Activated CD8-positive, alpha-beta memory T cell treated with anti-CD3 and anti-CD28 coated beads for 36 hours (primary cell): ENCODE data around the gene PBRM1. TPM values are rescaled to one million over a fixed set of nuclear protein-coding genes. Genes with fewer than 3 reads are reported as not detected.
"Not testable (repeated sequence)": the region's sequence is repeated elsewhere in the genome, so short reads cannot be mapped to it uniquely, and the experiment has no call there.

Source experiments
- CTCF ChIA-PET: fragments of 350-600 bp; sonication (Branson Sonifier 250); formaldehyde crosslinking; loops from one replicate; lab custom pipeline; 2021; ENCODE audit warnings: antibody characterized with exemption; lab: Charles Lee
- POLR2A ChIA-PET: fragments of 350-600 bp; sonication (Branson Sonifier 250); formaldehyde crosslinking; loops from one replicate; lab custom pipeline; 2021; ENCODE audit warnings: antibody characterized with exemption; lab: Charles Lee
- total RNA-seq, 2 experiments: library from RNA; stranded (reverse); gene quantifications; one replicate each; pipeline ENCODE4 v1.2.3, GENCODE V29; 2021

The PBRM1 gene
- 10 to 100 TPM; 65.4 to 71.2 TPM for total RNA-seq

- ChIA-PET POLR2A (interaction anchor here (1.2 to 1.8 kb wide), 2 partner anchors 15 to 20 kb away, joined by 3 to 8 read pairs; no protein-coding TSS in a partner anchor), CTCF (interaction anchor here (0.5 kb wide), 1 partner anchor 44 kb away, joined by 3 read pairs; no protein-coding TSS in a partner anchor)
Measured at GRCh38 chr3:52685709-52686691, at the start of gene PBRM1, which contains the start of gene GNL3. Gene PBRM1 (minus strand): TSS chr3:52685913. Gene GNL3 (plus strand): TSS chr3:52686032. CDS start chr3:52686093, 61 bp downstream.

GRCh38 chr3:52733256-52733891 is 47.7 kb upstream of the PBRM1 start:
- CTCF ChIA-PET: no interaction called here
- POLR2A ChIA-PET: no interaction called here

GRCh38 chr3:52731590-52731989 is 45.9 kb upstream of the PBRM1 start:
- POLR2A ChIA-PET: no interaction called here
- CTCF ChIA-PET: no interaction called here

- ChIA-PET CTCF (no interaction called here), POLR2A (no interaction called here)
Measured at GRCh38 chr3:52730681-52731080, 45.0 kb upstream of the PBRM1 start.

GRCh38 chr3:52728753-52729152 is 43.0 kb upstream of the PBRM1 start:
- POLR2A ChIA-PET, CTCF ChIA-PET: not testable (repeated sequence)

GRCh38 chr3:52724511-52724910 is 38.8 kb upstream of the PBRM1 start:
- ChIA-PET CTCF (no interaction called here), POLR2A (no interaction called here)

- POLR2A ChIA-PET: no interaction called here
- CTCF ChIA-PET: no interaction called here
Measured at GRCh38 chr3:52723935-52724334, 38.2 kb upstream of the PBRM1 start.

GRCh38 chr3:52722491-52722890 is 36.8 kb upstream of the PBRM1 start:
- CTCF ChIA-PET: no interaction called here
- POLR2A ChIA-PET: no interaction called here

- POLR2A ChIA-PET: interaction anchor here (0.6 kb wide), 1 partner anchor 15 kb away, joined by 3 read pairs; no protein-coding TSS in a partner anchor
- CTCF ChIA-PET: no interaction called here
Measured at GRCh38 chr3:52721730-52722008, 36.0 kb upstream of the PBRM1 start.

- ChIA-PET POLR2A (interaction anchor here (0.6 kb wide), 1 partner anchor 14 kb away, joined by 3 read pairs; no protein-coding TSS in a partner anchor), CTCF (no interaction called here)
Measured at GRCh38 chr3:52721002-52721729, 35.5 kb upstream of the PBRM1 start.

GRCh38 chr3:52719618-52720017 is 33.9 kb upstream of the PBRM1 start:
- POLR2A ChIA-PET: no interaction called here
- CTCF ChIA-PET: no interaction called here

GRCh38 chr3:52715714-52716305 is 30.1 kb upstream of the PBRM1 start:
- CTCF ChIA-PET: no interaction called here
- POLR2A ChIA-PET: no interaction called here

- ChIA-PET CTCF (interaction anchor here (1.0 kb wide), 1 partner anchor 13 kb away, joined by 3 read pairs; no protein-coding TSS in a partner anchor), POLR2A (no interaction called here)
Measured at GRCh38 chr3:52714335-52715302, 28.9 kb upstream of the PBRM1 start.

- CTCF ChIA-PET: no interaction called here
- POLR2A ChIA-PET: no interaction called here
Measured at GRCh38 chr3:52712291-52713212, 26.8 kb upstream of the PBRM1 start.

GRCh38 chr3:52710512-52710911 is 24.8 kb upstream of the PBRM1 start:
- POLR2A ChIA-PET: no interaction called here
- CTCF ChIA-PET: no interaction called here

- ChIA-PET POLR2A (no interaction called here), CTCF (no interaction called here)
Measured at GRCh38 chr3:52707585-52707984, 21.9 kb upstream of the PBRM1 start.
